ENCODE measurements around the gene METRN.

DNA sequence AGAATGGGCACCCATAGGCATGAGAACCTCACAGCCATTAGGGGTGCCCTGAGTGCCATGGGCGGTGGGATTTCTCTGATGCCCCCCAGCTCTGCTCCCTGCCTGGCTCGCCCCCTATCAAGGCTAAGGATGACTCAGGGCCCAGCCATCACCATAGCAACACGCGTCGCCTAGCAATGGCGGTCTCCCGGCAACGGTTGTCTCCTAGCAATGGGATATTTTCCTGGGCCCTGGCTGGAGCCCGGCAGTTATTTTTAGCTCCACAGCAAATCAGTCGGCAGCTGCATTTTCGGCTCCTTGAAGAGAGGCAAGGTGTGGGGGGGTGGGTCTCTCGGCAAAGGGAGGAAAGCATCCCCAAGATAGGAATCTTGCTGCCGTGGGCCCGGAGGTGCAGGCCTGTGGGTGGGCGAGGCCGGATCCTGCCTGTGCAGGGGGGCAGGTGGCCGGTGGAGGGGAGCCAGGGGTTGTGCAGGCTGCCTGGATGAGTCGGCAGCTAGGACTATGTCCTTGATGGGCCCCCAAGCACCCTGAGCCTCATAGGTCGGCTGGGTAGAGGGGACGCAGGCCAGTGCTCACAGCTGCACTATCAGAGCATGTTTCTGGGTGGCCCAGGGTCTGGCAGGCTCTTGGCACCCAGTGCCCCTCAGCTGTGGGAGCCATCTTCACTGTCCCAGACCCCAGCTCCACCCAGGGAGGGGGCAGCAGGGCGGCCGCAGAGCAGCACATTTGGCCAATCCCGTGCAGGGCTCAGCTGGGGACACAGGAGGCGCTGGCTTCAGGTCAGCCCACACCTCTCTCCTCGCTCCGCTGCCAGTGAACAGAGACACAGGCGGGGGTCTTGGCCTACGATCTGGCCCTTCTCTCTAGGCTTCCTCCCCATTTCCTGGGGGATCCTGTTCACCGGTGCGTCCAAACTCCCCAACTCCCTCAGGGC is 5.1 kb upstream of the METRN start:
- TF ChIP-seq, protein P1, sequence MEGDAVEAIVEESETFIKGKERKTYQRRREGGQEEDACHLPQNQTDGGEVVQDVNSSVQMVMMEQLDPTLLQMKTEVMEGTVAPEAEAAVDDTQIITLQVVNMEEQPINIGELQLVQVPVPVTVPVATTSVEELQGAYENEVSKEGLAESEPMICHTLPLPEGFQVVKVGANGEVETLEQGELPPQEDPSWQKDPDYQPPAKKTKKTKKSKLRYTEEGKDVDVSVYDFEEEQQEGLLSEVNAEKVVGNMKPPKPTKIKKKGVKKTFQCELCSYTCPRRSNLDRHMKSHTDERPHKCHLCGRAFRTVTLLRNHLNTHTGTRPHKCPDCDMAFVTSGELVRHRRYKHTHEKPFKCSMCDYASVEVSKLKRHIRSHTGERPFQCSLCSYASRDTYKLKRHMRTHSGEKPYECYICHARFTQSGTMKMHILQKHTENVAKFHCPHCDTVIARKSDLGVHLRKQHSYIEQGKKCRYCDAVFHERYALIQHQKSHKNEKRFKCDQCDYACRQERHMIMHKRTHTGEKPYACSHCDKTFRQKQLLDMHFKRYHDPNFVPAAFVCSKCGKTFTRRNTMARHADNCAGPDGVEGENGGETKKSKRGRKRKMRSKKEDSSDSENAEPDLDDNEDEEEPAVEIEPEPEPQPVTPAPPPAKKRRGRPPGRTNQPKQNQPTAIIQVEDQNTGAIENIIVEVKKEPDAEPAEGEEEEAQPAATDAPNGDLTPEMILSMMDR (IDR thresholded peaks at IDR 0.05), result no peak
- no peak for TF ChIP-seq EZH2 (IDR thresholded peaks at IDR 0.05; ENCODE audit: borderline replicate concordance, insufficient read depth, low read depth, low read length, poor library complexity, severe bottlenecking)
